Measurements from ENCODE around the gene APC. TPM values are rescaled to one million over a fixed set of nuclear protein-coding genes. Genes with fewer than 3 reads are reported as not detected.

Gene APC
- total RNA-seq, 1 experiment from 2014 or later = 24.0 TPM

DNA sequence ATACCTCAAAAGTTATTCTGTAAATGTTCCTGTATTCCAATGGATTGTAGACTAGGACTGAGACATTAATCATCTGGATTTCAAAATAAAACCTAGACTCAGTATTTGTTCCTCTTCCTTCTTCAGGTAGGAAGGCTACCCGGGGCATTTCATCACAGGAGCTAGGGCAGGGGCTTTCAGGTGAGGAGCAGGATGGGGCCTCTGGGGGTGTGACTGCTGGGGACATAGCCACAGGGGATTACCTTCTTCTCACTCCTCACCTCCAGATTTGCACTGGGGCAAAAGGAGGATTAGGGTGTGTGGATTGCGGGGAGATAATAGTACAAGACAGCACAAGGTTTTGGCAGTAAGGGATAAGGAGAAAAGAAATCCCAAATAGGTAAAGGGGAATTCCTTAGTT, 85.5 kb downstream of the APC start:
- ChIA-PET RAD21 (ENCODE audit: low non-redundant PET in 1 of 2, low total read pairs in 2 of 2, uncharacterized antibody in 2 of 2, unreplicated experiment in 2 of 2) (no interaction called here), POLR2A (no interaction called here), CTCF (no interaction called here)
- Histone ChIP-seq H3K27ac (ENCODE audit: low read depth, low read length) (no peak overlapping the region), H3K27me3 (ENCODE audit: insufficient read depth, low read length) (no peaks in the 10 kb centered on the region), H3K9me2 (ENCODE audit: insufficient read depth) (no peaks in the 10 kb centered on the region), H3K36me3 (ENCODE audit: control insufficient read depth in 1 of 2, insufficient read depth in 2 of 2, low read length in 2 of 2) (peaks cover 0 to 3% of the 10 kb centered on the region in 2 experiments; a peak in 1 of 4 replicates), H3K79me2 (ENCODE audit: insufficient read depth, low read length) (no peaks in the 10 kb centered on the region), H2AFZ (ENCODE audit: low read depth, low read length, poor library complexity, severe bottlenecking) (no peak overlapping the region), H3K4me2 (ENCODE audit: low read length) (no peak overlapping the region), H3K4me1 (ENCODE audit: control insufficient read depth in 1 of 2, insufficient read depth in 2 of 2, low read length in 2 of 2) (no peaks in the 10 kb centered on the region), H3K9me3 (ENCODE audit: control insufficient read depth in 1 of 2, insufficient read depth in 1 of 2, low read depth in 1 of 2, low read length in 2 of 2) (no peaks in the 10 kb centered on the region), H3K9ac (ENCODE audit: low read length) (no peak overlapping the region), H3K4me3 (replicated peaks in 1 of 2; ENCODE audit: low read depth in 1 of 2, low read length in 2 of 2) (no peak overlapping the region), H4K20me1 (ENCODE audit: insufficient read depth) (no peaks in the 10 kb centered on the region)
- ATAC-seq (no peak), DNase-seq (ENCODE audit: low read depth, low spot score) (no peak)
- TF ChIP-seq RAD21 (IDR thresholded peaks at IDR 0.05; ENCODE audit: low read depth) (no peak), TCF7L2 (IDR thresholded peaks at IDR 0.05; ENCODE audit: borderline replicate concordance, extremely low read depth, insufficient read depth, insufficient read length) (no peak), YY1 (IDR thresholded peaks at IDR 0.05; ENCODE audit: extremely low read depth, insufficient replicate concordance, low read depth, low read length) (no peak), SP1 (IDR thresholded peaks at IDR 0.05; ENCODE audit: low read depth) (no peak), REST (IDR thresholded peaks at IDR 0.05; ENCODE audit: low read depth) (no peak), ELF1 (IDR thresholded peaks at IDR 0.05; ENCODE audit: borderline replicate concordance, low read depth) (no peak), CBX3 (IDR thresholded peaks at IDR 0.05; ENCODE audit: low read depth) (no peak), ZFX (IDR thresholded peaks at IDR 0.05) (no peak), EGR1 (IDR thresholded peaks at IDR 0.05; ENCODE audit: low read depth) (no peak), ATF3 (IDR thresholded peaks at IDR 0.05) (no peak), CTCF (IDR thresholded peaks at IDR 0.05 in 2 of 3, conservative IDR thresholded peaks at IDR 0.05 in 1 of 3; ENCODE audit: borderline replicate concordance in 1 of 3, insufficient read depth in 1 of 3, low read depth in 2 of 3, low read length in 2 of 3) (no peak), ZBTB33 (IDR thresholded peaks at IDR 0.05; ENCODE audit: extremely low read depth, insufficient replicate concordance, low read length) (no peak)
- BruUV-seq (replicated peaks) = no TSS peak
- intact Hi-C loops (cut with micrococcal nuclease) = no loop called here
